Measurements from ENCODE around the gene NSFL1C. TPM values are rescaled to one million over a fixed set of nuclear protein-coding genes. Genes with fewer than 3 reads are reported as not detected.

The NSFL1C gene
- total RNA-seq, 1 experiment from 2014 or later, result 24.2 TPM

DNA sequence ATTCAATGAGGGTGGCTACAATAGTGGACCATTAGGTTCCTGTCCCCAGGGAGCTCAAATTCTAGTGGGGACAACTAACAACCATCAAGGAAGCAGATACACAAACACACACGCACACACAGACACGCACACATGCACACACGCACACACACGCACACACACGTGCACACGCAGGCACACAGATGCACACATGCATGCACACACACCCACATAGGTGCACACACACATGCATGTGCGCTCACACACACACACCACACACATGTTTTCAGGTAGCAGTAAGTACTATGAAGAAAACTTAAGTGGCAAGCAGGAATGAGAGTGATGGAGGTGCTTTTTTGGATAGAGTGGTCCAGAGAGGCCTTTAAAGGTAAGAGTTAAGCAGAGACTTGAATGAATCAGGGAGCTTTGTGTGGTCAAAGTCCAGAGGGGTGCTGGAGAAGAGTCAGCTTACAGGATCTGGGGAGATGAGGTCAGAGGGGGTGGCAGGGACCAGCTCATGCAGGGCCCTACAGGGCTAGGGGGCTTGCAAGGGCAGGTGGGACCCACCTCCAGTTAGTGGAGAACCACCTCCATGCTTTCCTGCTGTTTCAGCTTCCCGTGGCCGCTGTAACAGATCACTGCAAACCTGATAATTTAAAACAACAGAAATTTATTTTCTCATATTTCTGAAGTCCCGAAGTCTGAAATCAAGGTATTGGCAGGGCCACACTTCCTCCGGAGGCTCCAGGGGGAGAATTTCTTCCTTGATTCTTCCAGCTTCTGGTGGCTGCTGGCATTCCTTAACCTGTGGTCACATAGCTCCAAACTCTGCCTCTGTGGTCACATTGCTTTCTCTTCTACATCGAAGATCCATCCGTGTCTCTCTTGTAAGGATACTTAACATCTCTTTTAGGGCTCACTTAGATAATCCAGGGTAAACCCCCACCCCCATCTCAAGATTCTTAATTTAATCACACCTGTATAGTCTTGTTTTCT is 6.9 kb upstream of the NSFL1C start:
- Histone ChIP-seq H3K4me3 (ENCODE audit: insufficient read depth, low read depth, low read length) (no peak overlapping the region), H3K36me3 (replicated peaks; ENCODE audit: control insufficient read depth, insufficient read depth, low read length) (no peaks in the 10 kb centered on the region), H3K27me3 (ENCODE audit: control insufficient read depth, insufficient read depth, low read length) (no peaks in the 10 kb centered on the region)
- DNase-seq, result no peak

DNA sequence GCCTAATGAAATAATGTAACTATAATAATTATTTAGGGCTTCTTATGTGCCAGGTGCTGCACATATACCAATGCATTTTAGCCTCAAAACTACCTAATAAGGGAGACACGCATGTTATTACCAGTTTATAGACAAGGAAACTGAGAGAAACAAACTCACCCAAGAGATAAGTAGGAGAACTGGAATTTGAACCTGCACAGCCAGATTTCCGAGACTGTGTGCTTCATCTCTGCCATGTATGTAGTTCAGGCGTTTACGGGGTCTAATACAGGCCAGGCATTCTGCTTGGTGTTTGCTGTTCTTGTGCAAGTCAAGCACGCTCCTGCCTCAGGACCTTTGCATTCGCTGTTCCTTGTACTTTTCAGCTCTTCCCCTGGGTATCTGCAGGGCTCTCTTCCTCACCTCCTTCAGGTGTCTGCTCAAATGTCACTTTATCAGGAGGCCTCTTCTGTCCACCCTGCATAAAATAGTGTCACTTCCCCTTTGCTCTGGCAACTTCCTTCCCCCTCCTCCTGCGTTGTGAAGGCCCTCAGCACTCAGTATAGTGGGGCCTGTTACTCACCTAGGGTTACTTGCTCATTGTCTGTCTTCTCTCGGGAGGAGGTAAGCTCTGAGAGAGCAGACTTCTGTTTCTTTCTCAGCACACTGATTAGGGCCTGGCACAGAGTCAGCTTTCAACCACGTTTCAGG is 6.1 kb upstream of the NSFL1C start:
- no peak overlapping the region for H3K4me3 ChIP-seq (ENCODE audit: insufficient read depth, low read depth, low read length)
- no peaks in the 10 kb centered on the region for H3K36me3 ChIP-seq (replicated peaks; ENCODE audit: control insufficient read depth, insufficient read depth, low read length)
- no peak for DNase-seq
- H3K27me3 ChIP-seq (ENCODE audit: control insufficient read depth, insufficient read depth, low read length), result no peaks in the 10 kb centered on the region

- Histone ChIP-seq H3K27me3 (ENCODE audit: control insufficient read depth, insufficient read depth, low read length) (no peaks in the 10 kb centered on the region), H3K4me3 (ENCODE audit: insufficient read depth, low read depth, low read length) (no peak overlapping the region), H3K36me3 (replicated peaks; ENCODE audit: control insufficient read depth, insufficient read depth, low read length) (no peaks in the 10 kb centered on the region)
These were observed 4.6 kb upstream of the NSFL1C start for GRCh38 chr20:1471242-1471641.

GRCh38 chr20:1469925-1470571 is 3.4 kb upstream of the NSFL1C start:
- no peak overlapping the region for H3K4me3 ChIP-seq (ENCODE audit: insufficient read depth, low read depth, low read length)
- DNase-seq, result peak; percentile 75
- H3K36me3 ChIP-seq (replicated peaks; ENCODE audit: control insufficient read depth, insufficient read depth, low read length), result peaks cover 2% of the 10 kb centered on the region
- no peaks in the 10 kb centered on the region for H3K27me3 ChIP-seq (ENCODE audit: control insufficient read depth, insufficient read depth, low read length)

More at GRCh38 chr20:1471242-1471641, 4.6 kb upstream of the NSFL1C start:
- DNase-seq, result no peak

DNA sequence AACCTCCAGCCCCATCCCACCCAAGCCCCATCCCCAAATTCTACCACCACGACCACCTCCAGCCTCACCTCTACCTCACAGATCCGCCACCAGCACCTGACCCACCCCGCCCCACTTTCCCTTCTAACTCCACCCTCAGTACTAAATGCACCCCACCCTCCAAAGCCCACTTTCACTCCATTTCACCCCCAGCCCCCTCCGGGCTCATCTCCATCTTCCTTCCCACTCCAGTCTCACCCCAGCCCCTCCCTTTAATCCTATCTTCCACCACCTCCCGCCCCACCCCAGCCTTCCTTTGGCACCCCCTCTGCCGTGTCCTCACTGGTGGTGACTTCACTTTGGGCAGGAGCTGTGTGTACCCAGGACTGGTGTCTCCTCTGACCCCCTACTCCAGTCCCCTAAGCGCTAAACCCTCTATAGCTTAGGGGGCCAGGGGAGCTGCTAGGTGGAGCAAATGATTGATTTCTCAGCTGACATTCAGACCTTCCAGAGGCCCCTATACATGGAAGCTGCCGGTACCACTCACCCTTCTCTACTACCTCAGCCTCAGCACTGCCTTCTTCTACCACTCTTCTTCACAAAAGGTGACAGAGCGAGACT is 2.8 kb upstream of the NSFL1C start:
- Histone ChIP-seq H3K27me3 (ENCODE audit: control insufficient read depth, insufficient read depth, low read length) (no peaks in the 10 kb centered on the region), H3K36me3 (replicated peaks; ENCODE audit: control insufficient read depth, insufficient read depth, low read length) (peaks cover 3% of the 10 kb centered on the region), H3K4me3 (ENCODE audit: insufficient read depth, low read depth, low read length) (no peak overlapping the region)
- no peak for DNase-seq

- peaks cover 13% of the 10 kb centered on the region for H3K36me3 ChIP-seq (replicated peaks; ENCODE audit: control insufficient read depth, insufficient read depth, low read length)
- H3K27me3 ChIP-seq (ENCODE audit: control insufficient read depth, insufficient read depth, low read length), result no peaks in the 10 kb centered on the region
- DNase-seq, result no peak
These were observed 1.5 kb upstream of the NSFL1C start for GRCh38 chr20:1468117-1468624.

DNA sequence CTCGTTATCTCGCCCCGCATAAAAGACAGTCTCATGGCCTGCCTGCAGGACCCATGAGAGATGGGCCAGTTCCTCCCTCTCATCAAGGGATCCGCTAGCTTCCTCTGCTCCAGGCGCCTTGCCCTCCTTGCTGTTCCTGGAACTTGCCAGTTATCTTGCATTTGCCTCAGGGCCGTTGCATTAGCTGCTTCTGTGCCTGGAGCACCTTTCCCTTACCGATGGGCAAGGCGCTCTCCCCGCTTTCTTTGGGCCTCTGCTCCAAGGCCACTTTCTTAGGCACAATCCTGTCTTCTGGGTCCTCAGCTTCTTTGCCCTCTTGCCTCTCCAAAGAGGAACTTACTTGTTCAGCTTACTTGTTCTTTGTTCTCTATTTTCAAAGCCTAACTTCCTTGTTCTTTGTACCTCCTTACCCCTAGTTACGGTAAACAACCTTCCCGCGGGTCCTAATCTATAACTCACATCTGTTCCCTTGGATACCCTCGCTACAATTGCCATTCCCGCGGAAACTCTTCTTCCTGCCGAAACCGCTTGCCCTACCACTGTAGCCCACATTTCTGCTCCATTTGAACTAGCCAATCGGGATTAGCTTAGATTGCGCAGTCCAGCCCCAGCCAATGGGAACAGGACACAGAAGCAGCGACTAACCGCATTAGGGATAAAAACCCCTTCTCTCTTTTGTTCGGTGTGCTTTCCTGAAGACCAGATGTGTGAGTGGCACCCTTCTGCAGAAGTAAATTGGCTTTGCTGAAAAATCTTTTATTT is 887 bp upstream of the NSFL1C start:
- no peaks in the 10 kb centered on the region for H3K27me3 ChIP-seq (ENCODE audit: control insufficient read depth, insufficient read depth, low read length)
- peaks cover 16% of the 10 kb centered on the region for H3K36me3 ChIP-seq (replicated peaks; ENCODE audit: control insufficient read depth, insufficient read depth, low read length)
- no peak overlapping the region for H3K4me3 ChIP-seq (ENCODE audit: insufficient read depth, low read depth, low read length)
- peak; percentile 30 for DNase-seq

More at GRCh38 chr20:1468117-1468624, 1.5 kb upstream of the NSFL1C start:
- H3K4me3 ChIP-seq (ENCODE audit: insufficient read depth, low read depth, low read length), result no peak overlapping the region

DNA sequence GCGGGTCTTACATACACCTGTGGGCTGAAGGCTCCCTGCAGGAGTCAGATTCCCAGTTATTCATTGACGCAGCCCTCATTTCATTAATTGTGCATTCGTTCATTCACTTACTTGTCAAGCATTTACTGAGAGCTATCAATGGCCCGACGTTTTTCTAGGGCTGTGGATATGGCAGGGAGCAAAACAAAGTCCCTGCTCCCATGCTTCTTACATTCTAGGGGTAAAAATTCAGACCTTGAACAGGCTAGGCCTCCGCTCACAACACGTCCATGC is 369 bp upstream of the NSFL1C start:
- Histone ChIP-seq H3K4me3 (ENCODE audit: insufficient read depth, low read depth, low read length) (no peak overlapping the region), H3K27me3 (ENCODE audit: control insufficient read depth, insufficient read depth, low read length) (no peaks in the 10 kb centered on the region), H3K36me3 (replicated peaks; ENCODE audit: control insufficient read depth, insufficient read depth, low read length) (peaks cover 16% of the 10 kb centered on the region)
- no peak for DNase-seq

GRCh38 chr20:1465470-1466210 is 1.0 kb downstream of the NSFL1C start:
- Histone ChIP-seq H3K4me3 (ENCODE audit: insufficient read depth, low read depth, low read length) (peak overlapping the region; percentile 95), H3K27me3 (ENCODE audit: control insufficient read depth, insufficient read depth, low read length) (no peaks in the 10 kb centered on the region), H3K36me3 (replicated peaks; ENCODE audit: control insufficient read depth, insufficient read depth, low read length) (peaks cover 19% of the 10 kb centered on the region)
- no peak for DNase-seq

- Histone ChIP-seq H3K27me3 (ENCODE audit: control insufficient read depth, insufficient read depth, low read length) (no peaks in the 10 kb centered on the region), H3K36me3 (replicated peaks; ENCODE audit: control insufficient read depth, insufficient read depth, low read length) (peaks cover 23% of the 10 kb centered on the region), H3K4me3 (ENCODE audit: insufficient read depth, low read depth, low read length) (no peak overlapping the region)
- DNase-seq, result no peak
These were observed 2.6 kb downstream of the NSFL1C start for GRCh38 chr20:1463971-1464570.

DNA sequence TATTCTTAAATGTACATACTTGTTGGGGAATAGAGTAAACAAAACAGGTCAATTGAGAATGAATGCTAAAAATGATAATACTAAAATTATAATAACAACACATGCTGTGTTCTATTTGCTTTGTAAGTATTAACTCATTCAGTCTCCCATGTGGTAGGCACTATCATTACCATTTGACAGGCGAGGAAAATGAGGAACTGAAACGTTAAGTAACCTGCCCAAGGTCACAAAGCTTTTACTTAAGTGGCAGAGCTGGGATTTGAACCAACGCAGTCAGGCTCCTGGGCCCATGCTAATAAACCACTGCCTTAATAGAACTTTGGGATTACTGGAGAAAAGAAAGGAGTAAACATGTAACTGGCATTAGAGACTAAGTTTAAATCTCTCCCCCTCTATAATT is 3.8 kb downstream of the NSFL1C start:
- Histone ChIP-seq H3K4me3 (ENCODE audit: insufficient read depth, low read depth, low read length) (no peak overlapping the region), H3K27me3 (ENCODE audit: control insufficient read depth, insufficient read depth, low read length) (no peaks in the 10 kb centered on the region), H3K36me3 (replicated peaks; ENCODE audit: control insufficient read depth, insufficient read depth, low read length) (peaks cover 26% of the 10 kb centered on the region)
- DNase-seq, result no peak

DNA sequence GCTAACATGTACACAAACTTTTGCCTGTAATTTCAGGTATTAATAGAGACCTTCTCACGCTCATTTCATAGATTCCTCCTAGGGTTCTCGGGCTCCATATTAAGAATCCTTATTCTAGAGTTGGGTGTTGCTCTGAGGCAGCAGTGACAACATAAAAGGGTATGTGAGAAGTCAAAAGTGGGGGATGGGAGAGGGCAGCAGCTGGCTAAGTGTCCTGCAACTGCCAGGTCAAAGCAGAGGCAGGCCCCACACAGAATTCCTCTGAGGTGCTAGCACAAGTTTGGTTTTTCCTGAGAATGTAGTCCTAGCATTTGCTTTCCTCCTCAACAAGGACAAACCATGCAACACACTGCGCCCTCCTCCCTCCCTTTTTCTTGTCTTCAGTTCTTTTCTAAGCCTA is 4.6 kb downstream of the NSFL1C start:
- Histone ChIP-seq H3K27me3 (ENCODE audit: control insufficient read depth, insufficient read depth, low read length) (no peaks in the 10 kb centered on the region), H3K36me3 (replicated peaks; ENCODE audit: control insufficient read depth, insufficient read depth, low read length) (peaks cover 30% of the 10 kb centered on the region), H3K4me3 (ENCODE audit: insufficient read depth, low read depth, low read length) (no peak overlapping the region)
- no peak for DNase-seq

GRCh38 chr20:1460275-1460674 is 6.4 kb downstream of the NSFL1C start:
- Histone ChIP-seq H3K27me3 (ENCODE audit: control insufficient read depth, insufficient read depth, low read length) (no peaks in the 10 kb centered on the region), H3K36me3 (replicated peaks; ENCODE audit: control insufficient read depth, insufficient read depth, low read length) (peaks cover 36% of the 10 kb centered on the region), H3K4me3 (ENCODE audit: insufficient read depth, low read depth, low read length) (no peak overlapping the region)
- DNase-seq, result no peak

Data from H7 (cell line).